ENCODE measurements around the gene PDSS2. TPM values are rescaled to one million over a fixed set of nuclear protein-coding genes. Genes with fewer than 3 reads are reported as not detected.

Gene PDSS2
- total and polyA plus RNA-seq, 9 of the 15 experiments (the other 6 are each of a cell fraction or from before 2014, with no cell fraction given) = 5.8 to 21.1 (median 12.0) TPM

DNA sequence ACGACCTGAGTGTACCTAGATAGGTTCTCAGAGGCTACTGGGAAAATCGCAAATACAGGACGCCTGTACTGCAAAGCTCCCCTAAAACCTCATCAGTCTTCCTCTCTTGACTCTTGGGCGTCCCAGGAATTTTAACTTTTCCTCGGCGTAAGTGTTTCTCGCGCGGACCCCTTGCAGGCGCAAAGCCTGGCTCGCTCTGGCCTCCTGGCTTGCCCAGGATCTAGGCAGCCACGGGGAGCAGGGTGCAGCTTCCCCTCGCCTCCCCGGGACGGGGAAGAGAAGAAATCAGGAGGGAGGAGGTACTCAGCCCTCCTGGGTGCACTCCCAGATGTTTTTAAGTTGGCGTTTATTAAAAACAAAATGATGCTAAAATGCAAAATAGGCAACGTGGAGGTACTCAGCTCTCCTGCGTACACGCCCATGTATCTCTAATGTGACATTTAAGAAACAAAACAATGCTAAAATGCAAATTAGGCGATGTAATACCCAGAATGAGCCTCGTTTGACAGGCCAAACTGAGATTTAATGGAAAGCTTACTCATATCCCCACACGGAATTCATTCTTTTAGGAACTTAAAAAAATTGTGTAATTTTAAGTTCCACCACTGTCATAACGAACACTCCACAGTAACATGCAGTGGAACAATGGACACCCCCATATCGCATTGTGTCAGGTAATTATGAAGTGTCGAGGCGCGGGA, 29.0 kb upstream of the PDSS2 start:
- Histone ChIP-seq H3K4me3 (no peak overlapping the region), H3K9ac (ENCODE audit: insufficient read depth in 1 of 2, low read depth in 2 of 2, low read length in 2 of 2) (no peak overlapping the region), H3K9me1 (ENCODE audit: control insufficient read depth, insufficient read depth, low read length) (no peaks in the 10 kb centered on the region), H3K27me3 (ENCODE audit: control insufficient read depth in 2 of 2, insufficient read depth in 2 of 2, low read length in 2 of 2) (peaks cover 57 to 70% of the 10 kb centered on the region in 2 experiments), H3K36me3 (ENCODE audit: control insufficient read depth, insufficient read depth, low read length) (no peaks in the 10 kb centered on the region), H3K4me2 (ENCODE audit: insufficient read depth, low read length) (no peak overlapping the region), H3K4me1 (replicated peaks in 1 of 2; ENCODE audit: control insufficient read depth in 2 of 2, insufficient read depth in 2 of 2, low read length in 2 of 2) (peaks cover 0 to 31% of the 10 kb centered on the region in 2 experiments; a peak in 3 of 5 replicates), H3K27ac (ENCODE audit: extremely low read depth, low read depth, low read length) (no peak overlapping the region), H2AFZ (ENCODE audit: low read depth, low read length) (peak overlapping the region; percentile 56; the same call in 1 of the 2 replicates), H3K9me3 (replicated peaks; ENCODE audit: control insufficient read depth, insufficient read depth, low read depth, low read length) (no peaks in the 10 kb centered on the region), H3K79me2 (ENCODE audit: control insufficient read depth, insufficient read depth, low read length) (no peaks in the 10 kb centered on the region), H4K20me1 (replicated peaks; ENCODE audit: control insufficient read depth, insufficient read depth, low read length) (no peaks in the 10 kb centered on the region)
- ATAC-seq (no peak), FAIRE-seq (no peak), DNase-seq (ENCODE audit: extremely low read depth in 1 of 4, low spot score in 3 of 4) (no peak)
- intact Hi-C loops (cut with micrococcal nuclease) = no loop called here
- TF ChIP-seq HINFP (tag; conservative IDR thresholded peaks at IDR 0.05; ENCODE audit: low read depth) = no peak
- no peak for TF ChIP-seq MTA1 (IDR thresholded peaks at IDR 0.05; ENCODE audit: borderline replicate concordance)
- TF ChIP-seq CBX2 (IDR thresholded peaks at IDR 0.05; ENCODE audit: insufficient read depth, low read length, poor library complexity, severe bottlenecking) = peak; percentile 77
- in situ Hi-C loops (cut with MboI) = no loop called here
- BruUV-seq (replicated peaks) = no TSS peak
- ChIA-PET POLR2A (interaction anchor here (0.7 to 1.2 kb wide), 2 partner anchors 23 to 49 kb away, joined by 3 read pairs; no protein-coding TSS in a partner anchor), CTCF (ENCODE audit: low intra/inter-chr PET ratio) (no interaction called here)
- 20% methylated on average over 21 of the region's 27 CpGs for WGBS (ENCODE audit: insufficient coverage, low coverage, missing lambda C conversion rate)
